ENCODE results near the gene LILRB5. TPM values are rescaled to one million over a fixed set of nuclear protein-coding genes. Genes with fewer than 3 reads are reported as not detected.
"Not testable (repeated sequence)": the region's sequence is repeated elsewhere in the genome, so short reads cannot be mapped to it uniquely, and the experiment has no call there.

LILRB5 gene
- total RNA-seq: 0.32 TPM

- no peak for ATAC-seq
These were observed at the start of gene LILRB5 for GRCh38 chr19:54257116-54257480. TSS of gene LILRB5 (minus strand) at chr19:54257273. CDS start at chr19:54257193, 80 bp downstream.

- ATAC-seq: no peak
These were observed 48.1 kb upstream of the LILRB5 start for GRCh38 chr19:54305141-54305540.

- no peak for ATAC-seq
These were observed 45.2 kb upstream of the LILRB5 start for GRCh38 chr19:54302257-54302656.

GRCh38 chr19:54299515-54299914, 42.4 kb upstream of the LILRB5 start:
- ATAC-seq: no peak

DNA sequence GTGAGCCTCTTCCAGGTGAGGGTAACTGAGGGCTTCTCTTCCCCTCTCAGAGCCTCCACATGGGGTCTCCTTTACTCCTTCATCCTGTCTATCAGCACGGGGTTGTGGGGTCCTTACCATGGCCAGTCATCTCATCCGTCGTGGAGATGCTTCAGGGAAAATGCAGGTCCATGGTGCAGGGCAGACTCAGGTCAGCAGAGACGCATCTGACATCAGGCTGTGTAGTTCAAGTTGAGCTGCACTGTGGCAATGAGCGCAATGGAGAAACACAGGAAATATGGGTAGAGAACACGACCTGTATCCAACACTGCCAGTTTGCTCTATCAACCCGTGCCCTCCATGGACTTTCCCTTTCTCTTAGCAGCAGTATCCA, 42.0 kb upstream of the LILRB5 start:
- ATAC-seq: no peak

GRCh38 chr19:54298357-54299125, 41.5 kb upstream of the LILRB5 start:
- ATAC-seq: no peak

GRCh38 chr19:54297759-54298305, 40.8 kb upstream of the LILRB5 start:
- no peak for ATAC-seq

GRCh38 chr19:54294539-54294938, 37.5 kb upstream of the LILRB5 start:
- no peak for ATAC-seq

DNA sequence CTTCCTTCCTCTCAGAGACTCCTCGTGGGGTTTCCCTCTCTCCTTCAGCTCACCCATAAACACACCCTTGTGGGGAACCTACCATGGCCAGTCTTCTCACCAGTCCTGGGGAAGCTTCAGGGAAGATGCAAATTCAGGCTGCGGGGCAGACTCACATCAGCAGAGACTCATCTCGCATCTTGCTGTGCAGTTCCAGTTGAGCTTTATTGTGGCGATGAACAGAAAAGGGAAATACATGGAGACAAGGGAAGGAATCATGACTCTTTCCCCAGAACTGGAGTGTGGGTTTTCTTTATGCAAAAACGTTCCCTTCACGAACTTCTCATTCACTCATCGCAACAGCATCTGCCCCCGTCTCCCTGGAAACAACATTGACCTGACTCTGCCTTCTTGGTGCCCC, 32.1 kb upstream of the LILRB5 start:
- ATAC-seq: not testable (repeated sequence)

- ATAC-seq: no peak
These were observed 30.4 kb upstream of the LILRB5 start for GRCh38 chr19:54287456-54287855.

DNA sequence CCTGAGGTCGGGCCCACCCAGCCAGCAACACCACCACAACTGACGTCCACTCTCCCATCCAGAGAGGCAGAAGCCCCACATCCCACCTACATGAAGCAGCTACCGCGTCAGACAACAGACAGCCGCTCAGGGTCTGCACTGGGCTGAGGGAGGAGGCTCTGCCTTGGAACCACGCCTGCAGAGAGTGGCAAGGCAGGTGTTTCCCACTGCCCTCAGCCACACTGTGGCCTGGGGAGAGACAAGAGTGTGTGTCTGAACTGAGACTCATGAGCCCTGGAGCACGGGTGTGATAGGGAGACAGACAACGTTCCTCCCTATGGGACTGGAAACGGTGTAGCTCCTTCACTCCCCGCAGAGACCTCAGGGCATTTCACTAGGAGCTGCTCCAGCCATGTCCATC, 29.2 kb upstream of the LILRB5 start:
- peak; percentile 26 for ATAC-seq

- peak; percentile 52 for ATAC-seq
These were observed 28.5 kb upstream of the LILRB5 start for GRCh38 chr19:54285427-54286056.

DNA sequence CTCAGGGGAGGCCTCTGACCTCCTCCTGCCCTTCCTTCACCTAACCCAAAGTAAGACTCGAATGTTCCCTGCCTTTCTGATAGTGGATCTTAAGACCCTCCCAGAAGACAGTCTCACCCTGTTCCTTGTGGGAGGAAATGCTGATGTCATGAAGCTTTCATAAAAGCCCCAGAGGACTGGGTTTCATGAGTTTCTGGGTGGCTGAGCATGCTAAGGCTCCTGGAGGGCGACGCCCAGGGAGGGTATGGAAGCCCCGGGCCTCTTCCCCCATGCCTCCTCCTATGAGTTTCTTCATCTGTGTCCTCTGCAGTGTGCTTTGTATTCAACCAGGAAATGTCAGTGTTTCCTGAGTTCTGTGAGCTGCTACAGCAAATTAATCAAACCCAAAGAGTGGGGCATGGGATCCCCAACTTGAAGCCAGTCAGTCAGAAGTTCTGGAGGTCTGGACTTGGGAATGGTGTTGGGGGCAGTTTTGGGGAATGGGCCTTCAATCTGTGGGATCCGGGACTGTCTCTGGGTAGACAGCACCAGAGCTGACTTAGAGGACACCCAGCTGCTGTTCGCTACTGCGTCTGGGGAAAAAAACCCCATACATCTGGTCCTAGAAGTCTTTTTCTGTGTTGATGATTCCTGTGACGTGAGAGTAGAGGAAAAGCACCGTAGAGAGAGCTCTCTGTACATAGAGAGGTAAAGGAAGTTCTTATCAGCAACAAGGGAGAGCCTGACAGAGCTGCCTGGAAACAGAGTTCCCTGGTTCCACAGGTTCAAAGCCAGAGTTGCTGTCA, 25.8 kb upstream of the LILRB5 start:
- ATAC-seq: no peak

GRCh38 chr19:54281729-54282075, 24.6 kb upstream of the LILRB5 start:
- not testable (repeated sequence) for ATAC-seq

GRCh38 chr19:54281007-54281728, 24.1 kb upstream of the LILRB5 start, which contains the start of gene LILRB2:
TSS of gene LILRB2 (minus strand) at chr19:54281110. CDS start at chr19:54280496, 614 bp downstream.
- ATAC-seq: no peak

GRCh38 chr19:54280441-54280840, 23.4 kb upstream of the LILRB5 start:
- not testable (repeated sequence) for ATAC-seq

GRCh38 chr19:54280025-54280424, 23.0 kb upstream of the LILRB5 start:
- ATAC-seq: not testable (repeated sequence)

DNA sequence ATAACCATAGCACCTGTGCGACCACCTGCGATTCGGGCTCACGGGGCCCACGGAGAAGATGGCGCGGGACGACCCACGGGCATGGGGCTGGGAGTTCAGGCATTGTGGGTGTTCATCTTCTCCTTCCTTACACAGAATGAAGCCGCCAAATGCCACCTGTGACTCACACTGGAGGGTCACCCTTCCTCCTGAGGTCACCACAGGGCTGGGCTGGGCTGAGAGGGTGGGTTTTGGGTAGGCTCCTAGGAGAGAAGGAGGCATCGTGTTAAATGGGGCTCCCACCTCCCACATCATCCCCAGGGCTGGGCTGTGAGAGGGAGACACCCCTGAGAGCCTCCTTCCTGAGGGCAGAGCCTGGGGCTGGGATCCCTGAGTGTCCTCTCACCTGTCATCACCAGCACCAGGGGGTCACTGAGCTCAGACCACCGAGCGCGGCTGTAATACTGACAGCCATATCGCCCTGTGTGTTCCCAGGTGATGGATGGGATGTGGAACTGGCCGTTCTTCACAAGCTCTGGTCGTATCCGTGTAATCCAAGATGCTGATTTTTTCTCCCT, 22.4 kb upstream of the LILRB5 start:
- no peak for ATAC-seq

DNA sequence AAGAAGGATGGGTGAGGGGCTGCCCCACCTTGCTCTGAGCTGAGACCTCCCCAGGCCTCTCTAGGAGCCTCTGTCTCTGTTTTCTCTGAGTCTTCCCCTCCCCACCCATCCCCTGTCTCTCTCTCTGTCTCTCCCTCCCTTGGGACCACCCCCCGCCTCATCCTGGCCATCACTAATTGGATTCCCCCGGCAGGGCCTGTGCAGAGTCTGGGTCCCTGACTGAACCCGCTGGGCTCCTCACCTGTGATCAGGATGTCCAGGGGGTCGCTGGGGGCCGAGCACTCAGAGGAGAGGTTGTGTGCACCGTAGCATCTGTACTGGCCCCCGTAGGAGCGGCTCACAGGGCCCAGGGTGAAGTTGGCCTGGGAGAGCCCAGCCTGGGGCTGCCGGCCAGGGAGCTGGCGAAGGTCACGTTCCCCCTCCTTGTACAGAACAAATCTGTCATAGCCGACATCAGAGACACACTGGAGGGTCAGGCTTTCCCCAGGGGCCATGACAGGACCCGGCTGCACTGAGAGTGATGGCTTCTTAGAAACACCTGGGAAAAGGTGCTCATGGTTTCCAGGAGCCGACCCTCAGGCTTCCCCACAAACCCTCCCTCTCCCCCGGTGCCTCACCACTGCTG, 21.6 kb upstream of the LILRB5 start:
- not testable (repeated sequence) for ATAC-seq

DNA sequence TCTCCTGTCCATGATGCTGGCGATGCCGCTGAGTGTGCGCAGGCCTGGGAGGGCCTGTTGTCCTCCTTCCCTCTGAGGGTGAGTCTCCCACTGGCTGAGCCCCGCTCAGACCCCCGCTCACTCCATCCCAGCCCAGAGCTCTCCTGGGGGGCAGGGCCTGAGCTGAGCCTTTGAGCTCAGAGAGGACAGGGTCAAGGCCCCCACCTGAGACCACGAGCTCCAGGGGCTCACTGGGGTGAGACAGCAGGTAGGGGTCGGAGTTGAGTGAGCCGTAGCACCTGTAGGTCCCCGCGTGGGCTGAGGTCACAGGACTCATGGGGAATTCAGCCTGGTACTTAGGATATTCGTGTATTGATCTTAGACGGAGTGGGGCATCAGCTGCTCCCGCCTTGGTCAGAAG, 21.0 kb upstream of the LILRB5 start:
- not testable (repeated sequence) for ATAC-seq

- not testable (repeated sequence) for ATAC-seq
These were observed 20.1 kb upstream of the LILRB5 start for GRCh38 chr19:54277111-54277615.

Data from esophagus mucosa (tissue), 1 donor.